HL-60 (cell line): ENCODE measurements around the gene FARSB.
A peak's percentile ranks its signal among the peaks of the same experiment; 100 is the strongest.

ENCODE experiments used
- DNase-seq, 2 experiments: peaks; one replicate each; pipeline ENCODE4 v3.0.0-alpha.2; 2010 to 2020; ENCODE audit warnings: low read depth in 1 of 2, low spot score in 1 of 2
- H3K27ac ChIP-seq: fragments of 250-450 bp; sonication (Bioruptor Pico); replicated peaks from 2 replicates; pipeline ENCODE4 v1.5.1; 2020; ENCODE audit warnings: mild to moderate bottlenecking, moderate library complexity
- H3K27me3 ChIP-seq: fragments of 250-450 bp; sonication (Bioruptor Pico); 2 replicates; pipeline ENCODE4 v1.5.1; 2021; ENCODE audit warnings: mild to moderate bottlenecking, moderate library complexity; ENCODE audit not compliant: insufficient read depth, poor library complexity, severe bottlenecking
- H3K4me3 ChIP-seq: replicated peaks from 2 replicates; pipeline ENCODE4 v1.5.1; 2011; ENCODE audit warnings: mild to moderate bottlenecking, control low read depth, low read length; ENCODE audit not compliant: insufficient read depth
- GABPA ChIP-seq: IDR thresholded peaks from 2 replicates; pipeline ENCODE4 v1.6.1; 2012; ENCODE audit warnings: low read depth
- POLR2AphosphoS5 ChIP-seq: IDR thresholded peaks from 2 replicates; pipeline ENCODE4 v1.6.1; 2012; ENCODE audit warnings: low read depth
- REST ChIP-seq: IDR thresholded peaks from 2 replicates; pipeline ENCODE4 v1.6.1; 2012; ENCODE audit warnings: low read depth; ENCODE audit not compliant: insufficient replicate concordance
- SPI1 ChIP-seq: IDR thresholded peaks from 2 replicates; pipeline ENCODE4 v1.6.1; 2012; ENCODE audit warnings: low read depth, mild to moderate bottlenecking, borderline replicate concordance
- TF ChIP-seq, protein P1 (sequence below): IDR thresholded peaks from one replicate; pipeline ENCODE4 v1.5.1; 2011; ENCODE audit warnings: low read length, control low read depth, inconsistent platforms; ENCODE audit not compliant: insufficient read depth

Gene FARSB

DNA sequence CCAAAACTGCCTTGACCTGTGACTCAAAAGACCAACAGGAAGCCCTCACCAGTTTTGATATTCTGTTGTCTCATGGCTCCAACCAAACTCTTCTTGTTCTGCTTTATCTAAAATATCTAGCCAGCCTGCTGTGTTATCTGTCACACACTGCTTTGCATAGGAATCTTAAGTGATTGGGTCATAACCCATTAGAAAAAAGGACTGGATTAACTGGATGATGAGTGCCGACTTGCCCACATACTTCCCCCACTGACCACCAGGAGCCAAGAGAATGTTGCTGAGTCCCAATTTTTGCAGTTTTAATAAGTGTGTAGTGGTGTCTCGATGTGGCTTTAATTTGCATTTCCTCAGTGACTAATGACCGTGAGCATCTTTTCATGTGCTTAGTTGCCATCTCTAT lies 22.1 kb upstream of the FARSB start:
- Histone ChIP-seq H3K27ac (no peak overlapping the region), H3K27me3 (peaks cover 3% of the 10 kb centered on the region), H3K4me3 (no peak overlapping the region)
- DNase-seq, result no peak
- TF ChIP-seq POLR2AphosphoS5, result no peak
- TF ChIP-seq, protein P1, sequence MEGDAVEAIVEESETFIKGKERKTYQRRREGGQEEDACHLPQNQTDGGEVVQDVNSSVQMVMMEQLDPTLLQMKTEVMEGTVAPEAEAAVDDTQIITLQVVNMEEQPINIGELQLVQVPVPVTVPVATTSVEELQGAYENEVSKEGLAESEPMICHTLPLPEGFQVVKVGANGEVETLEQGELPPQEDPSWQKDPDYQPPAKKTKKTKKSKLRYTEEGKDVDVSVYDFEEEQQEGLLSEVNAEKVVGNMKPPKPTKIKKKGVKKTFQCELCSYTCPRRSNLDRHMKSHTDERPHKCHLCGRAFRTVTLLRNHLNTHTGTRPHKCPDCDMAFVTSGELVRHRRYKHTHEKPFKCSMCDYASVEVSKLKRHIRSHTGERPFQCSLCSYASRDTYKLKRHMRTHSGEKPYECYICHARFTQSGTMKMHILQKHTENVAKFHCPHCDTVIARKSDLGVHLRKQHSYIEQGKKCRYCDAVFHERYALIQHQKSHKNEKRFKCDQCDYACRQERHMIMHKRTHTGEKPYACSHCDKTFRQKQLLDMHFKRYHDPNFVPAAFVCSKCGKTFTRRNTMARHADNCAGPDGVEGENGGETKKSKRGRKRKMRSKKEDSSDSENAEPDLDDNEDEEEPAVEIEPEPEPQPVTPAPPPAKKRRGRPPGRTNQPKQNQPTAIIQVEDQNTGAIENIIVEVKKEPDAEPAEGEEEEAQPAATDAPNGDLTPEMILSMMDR, result no peak

- TF ChIP-seq, protein P1, result no peak
- no peak for TF ChIP-seq REST
- no peak for TF ChIP-seq POLR2AphosphoS5
- no peak for TF ChIP-seq SPI1
- Histone ChIP-seq H3K27ac (no peak overlapping the region), H3K27me3 (peaks cover 3% of the 10 kb centered on the region), H3K4me3 (no peak overlapping the region)
- peak in 1 of 2 experiments; percentile 5 for DNase-seq
These were observed 18.0 kb upstream of the FARSB start for GRCh38 chr2:222673883-222674282.

DNA sequence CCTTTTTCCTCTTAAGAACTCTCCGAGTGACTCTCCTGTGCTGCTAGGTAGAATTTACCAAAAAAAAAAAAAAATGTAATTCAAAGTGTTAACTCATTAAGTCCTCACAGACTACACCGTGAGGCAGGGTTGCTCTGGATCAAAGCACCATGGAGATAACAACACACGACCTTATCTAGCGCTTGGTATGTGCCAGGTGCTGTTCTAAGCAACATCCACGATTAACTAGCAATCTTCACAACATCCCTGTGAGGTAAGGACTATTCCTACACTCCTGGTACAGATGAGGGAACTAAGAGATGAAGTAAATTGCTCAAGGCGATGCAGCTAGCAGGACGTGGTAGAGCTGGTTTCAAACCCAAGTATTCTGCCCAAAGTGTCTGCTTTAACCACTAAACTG lies 17.4 kb upstream of the FARSB start:
- no peak overlapping the region for H3K27ac ChIP-seq
- H3K4me3 ChIP-seq, result no peak overlapping the region
- H3K27me3 ChIP-seq, result peaks cover 3% of the 10 kb centered on the region
- no peak for DNase-seq
- TF ChIP-seq, protein P1, result no peak
- TF ChIP-seq POLR2AphosphoS5 (no peak), SPI1 (no peak), GABPA (no peak), REST (no peak)

GRCh38 chr2:222672068-222672401 lies 16.1 kb upstream of the FARSB start:
- Histone ChIP-seq H3K27me3 (no peaks in the 10 kb centered on the region), H3K27ac (no peak overlapping the region), H3K4me3 (peak overlapping the region; percentile 30; the same call in 1 of the 2 replicates)
- DNase-seq, result no peak
- TF ChIP-seq SPI1 (no peak), REST (no peak), POLR2AphosphoS5 (no peak), GABPA (no peak)
- TF ChIP-seq, protein P1, result no peak
